IMR-90 (cell line): ENCODE results near the gene KRT86. TPM values are rescaled to one million over a fixed set of nuclear protein-coding genes. Genes with fewer than 3 reads are reported as not detected.

Experiments used
- ATAC-seq: fragments of 200-7000 bp; cut with Tn5 transposase; 2 replicates; pipeline ENCODE4 v1.9.1; 2020; ENCODE audit warnings: low read depth, mild to moderate bottlenecking, moderate library complexity
- BruUV-seq: library from RNA; stranded (reverse); fragments of 400-500 nt; replicated peaks from 2 replicates; lab custom pipeline; 2021; lab: Mats Ljungman, UMichigan
- CTCF ChIA-PET: fragments of 300-600 bp; formaldehyde crosslinking; extraction: SDS; loops from one replicate; lab custom pipeline; 2021; ENCODE audit warnings: antibody characterized with exemption; lab: Yijun Ruan, JAX
- POLR2A ChIA-PET: fragments of 300-600 bp; sonication (Branson Sonifier 250); formaldehyde crosslinking; loops from one replicate; lab custom pipeline; 2022; ENCODE audit warnings: antibody characterized with exemption; ENCODE audit not compliant: unreplicated experiment; lab: Charles Lee
- DNase-seq: peaks from one replicate; pipeline ENCODE4 v3.0.0; 2013
- H2AFZ ChIP-seq: replicated peaks from 2 replicates; pipeline ENCODE3; 2013; ENCODE audit warnings: low read length, mild to moderate bottlenecking; ENCODE audit not compliant: poor library complexity
- H2AK5ac ChIP-seq: 2 replicates; pipeline ENCODE4 v1.6.1; 2013; ENCODE audit warnings: low read depth, low read length, inconsistent platforms
- H2AK9ac ChIP-seq: replicated peaks from 2 replicates; pipeline ENCODE3; 2013; ENCODE audit warnings: mild to moderate bottlenecking, low read depth, low read length, moderate library complexity; ENCODE audit not compliant: poor library complexity
- H2BK120ac ChIP-seq: 2 replicates; pipeline ENCODE4 v1.6.1; 2013; ENCODE audit warnings: low read depth, low read length, inconsistent platforms
- H2BK15ac ChIP-seq: 3 replicates; pipeline ENCODE4 v1.6.1; 2013; ENCODE audit warnings: low read depth, low read length, inconsistent platforms
- H2BK20ac ChIP-seq: 2 replicates; pipeline ENCODE4 v1.6.1; 2013; ENCODE audit warnings: low read depth, mild to moderate bottlenecking, inconsistent platforms, low read length, moderate library complexity
- H2BK5ac ChIP-seq: 2 replicates; pipeline ENCODE4 v1.6.1; 2013; ENCODE audit warnings: mild to moderate bottlenecking, low read depth, low read length, inconsistent platforms; ENCODE audit not compliant: poor library complexity, severe bottlenecking
- H3K14ac ChIP-seq: replicated peaks from 2 replicates; pipeline ENCODE4 v1.6.1; 2013; ENCODE audit warnings: low read depth, low read length, inconsistent platforms
- H3K18ac ChIP-seq: 2 replicates; pipeline ENCODE4 v1.6.1; 2013; ENCODE audit warnings: low read depth, low read length, control low read depth
- H3K23ac ChIP-seq: 2 replicates; pipeline ENCODE4 v1.6.1; 2013; ENCODE audit warnings: low read depth, low read length, inconsistent platforms
- H3K27ac ChIP-seq: 2 replicates; pipeline ENCODE4 v1.5.1; 2013; ENCODE audit warnings: mild to moderate bottlenecking, control low read depth, low read length; ENCODE audit not compliant: insufficient read depth
- H3K27me3 ChIP-seq: 2 replicates; pipeline ENCODE4 v1.6.1; 2013; ENCODE audit warnings: low read length; ENCODE audit not compliant: control insufficient read depth, insufficient read depth
- H3K36me3 ChIP-seq: 2 replicates; pipeline ENCODE4 v1.6.1; 2013; ENCODE audit warnings: low read length, mixed read lengths; ENCODE audit not compliant: control insufficient read depth, insufficient read depth
- H3K4ac ChIP-seq: 2 replicates; pipeline ENCODE4 v1.6.1; 2013; ENCODE audit warnings: low read depth, low read length, inconsistent platforms
- H3K4me1 ChIP-seq: 2 replicates; pipeline ENCODE4 v1.6.1; 2013; ENCODE audit warnings: low read length, mixed read lengths; ENCODE audit not compliant: control insufficient read depth, insufficient read depth
- H3K4me2 ChIP-seq: 2 replicates; pipeline ENCODE4 v1.6.1; 2013; ENCODE audit warnings: low read depth, mild to moderate bottlenecking, control low read depth, low read length, moderate library complexity
- H3K4me3 ChIP-seq: 2 replicates; pipeline ENCODE4 v1.5.1; 2013; ENCODE audit warnings: low read depth, mild to moderate bottlenecking, control low read depth, low read length, moderate library complexity; ENCODE audit not compliant: insufficient read depth
- H3K56ac ChIP-seq: 2 replicates; pipeline ENCODE4 v1.6.1; 2013; ENCODE audit warnings: low read length, inconsistent platforms; ENCODE audit not compliant: insufficient read depth; ENCODE audit errors: extremely low read depth
- H3K79me1 ChIP-seq, 2 experiments: 2 replicates each; pipeline ENCODE4 v1.6.1; 2013; ENCODE audit warnings: low read length in 2 of 2, inconsistent platforms in 1 of 2, low read depth in 1 of 2
- H3K9ac ChIP-seq: 2 replicates; pipeline ENCODE4 v1.6.1; 2013; ENCODE audit warnings: low read depth, low read length, control low read depth
- H3K9me1 ChIP-seq: 2 replicates; pipeline ENCODE4 v1.6.1; 2013; ENCODE audit warnings: low read length, inconsistent platforms; ENCODE audit not compliant: insufficient read depth
- H3K9me3 ChIP-seq: 2 replicates; pipeline ENCODE4 v1.6.1; 2013; ENCODE audit warnings: low read length; ENCODE audit not compliant: control insufficient read depth, insufficient read depth
- H4K20me1 ChIP-seq: 2 replicates; pipeline ENCODE4 v1.6.1; 2013; ENCODE audit warnings: low read length, inconsistent platforms; ENCODE audit not compliant: insufficient read depth
- H4K5ac ChIP-seq: 2 replicates; pipeline ENCODE4 v1.6.1; 2013; ENCODE audit warnings: mild to moderate bottlenecking, low read depth, low read length, control low read depth
- H4K8ac ChIP-seq, 2 experiments: 2 replicates each; pipeline ENCODE4 v1.6.1; 2013; ENCODE audit warnings: low read depth in 2 of 2, low read length in 2 of 2, control low read depth in 1 of 2, inconsistent platforms in 1 of 2
- H4K91ac ChIP-seq: 2 replicates; pipeline ENCODE4 v1.6.1; 2013; ENCODE audit warnings: low read depth, low read length, inconsistent platforms; ENCODE audit not compliant: insufficient read depth
- CTCF ChIP-seq: conservative IDR thresholded peaks from 2 replicates; pipeline ENCODE4 v1.5.1; 2012; ENCODE audit warnings: mild to moderate bottlenecking, low read depth, low read length, improper control_type of control experiment
- MXI1 ChIP-seq: IDR thresholded peaks from 2 replicates; pipeline ENCODE4 v1.6.1; 2012; ENCODE audit warnings: low read depth, mild to moderate bottlenecking, low read length, moderate library complexity, borderline replicate concordance
- NFE2L2 ChIP-seq: fragments of 150-350 bp; IDR thresholded peaks from 2 replicates; pipeline ENCODE4 v1.6.1; 2016; ENCODE audit warnings: low read depth, mild to moderate bottlenecking, low read length
- RAD21 ChIP-seq: IDR thresholded peaks from 2 replicates; pipeline ENCODE4 v1.6.1; 2012; ENCODE audit warnings: low read length, improper control_type of control experiment
- RFX5 ChIP-seq: IDR thresholded peaks from 2 replicates; pipeline ENCODE4 v1.8.0; 2012; ENCODE audit warnings: low read depth, mild to moderate bottlenecking, low read length, moderate library complexity
- WGBS, 2 experiments: methylation state at CpG; one replicate each; pipeline versions ENCODE4 v1.1.5 to v1.1.7; 2013; ENCODE audit warnings: missing lambda C conversion rate in 2 of 2; ENCODE audit not compliant: insufficient read length in 1 of 2; ENCODE audit errors: extremely low coverage in 2 of 2; 5-methylcytosine and 5-hydroxymethylcytosine counted together
- dilution Hi-C: fragments of 300-500 bp; cut with HindIII; formaldehyde crosslinking; loops from one replicate; pipeline ENCODE4 v1.14.3; 2018; ENCODE audit warnings: low sequenced_read_pairs; ENCODE audit not compliant: unreplicated experiment
- in situ Hi-C: fragments of 300-500 bp; cut with MboI; formaldehyde crosslinking; loops from 3 replicates; pipeline ENCODE4 v1.14.3; 2019; ENCODE audit warnings: low sequenced_read_pairs, inconsistent platforms, mixed read lengths
- intact Hi-C: fragments of 100-400 bp; cut with micrococcal nuclease; formaldehyde crosslinking; loops from 2 replicates; pipeline ENCODE4 v1.10.0; 2022
- polyA plus RNA-seq, 3 experiments: library from polyadenylated mRNA; depleted of rRNA; stranded (reverse); fragments of >200 nt; gene quantifications; 2 replicates each; pipeline ENCODE4 v1.2.3, GENCODE V29; 2012; ENCODE audit warnings: low replicate concordance in 1 of 3
- total RNA-seq: library from RNA; depleted of rRNA; stranded (reverse); fragments of >200 nt; gene quantifications from 2 replicates; pipeline ENCODE4 v1.2.3, GENCODE V29; 2012

KRT86 gene
- total and polyA plus RNA-seq, 2 of the 4 experiments (the other 2 are of a cell fraction): not detected

- Histone ChIP-seq H2AK5ac (no peak overlapping the region), H3K27me3 (peaks cover 45% of the 10 kb centered on the region), H2BK15ac (no peak overlapping the region), H4K91ac (no peak overlapping the region), H3K9me3 (no peaks in the 10 kb centered on the region), H3K23ac (no peak overlapping the region), H3K56ac (no peak overlapping the region), H3K4me1 (peaks cover 2% of the 10 kb centered on the region; the same call in 1 of the 2 replicates), H3K14ac (no peak overlapping the region), H2AFZ (no peak overlapping the region), H4K20me1 (no peaks in the 10 kb centered on the region), H2BK5ac (no peak overlapping the region), H3K4me2 (no peak overlapping the region), H3K27ac (no peak overlapping the region), H4K8ac (no peak overlapping the region), H3K4ac (no peak overlapping the region), H2BK20ac (no peak overlapping the region), H3K79me1 (no peaks in the 10 kb centered on the region), H3K9me1 (no peaks in the 10 kb centered on the region), H3K9ac (no peak overlapping the region), H3K4me3 (no peak overlapping the region), H3K36me3 (no peaks in the 10 kb centered on the region), H2AK9ac (no peak overlapping the region), H4K5ac (no peak overlapping the region), H2BK120ac (no peak overlapping the region), H3K18ac (no peak overlapping the region)
- POLR2A ChIA-PET: no interaction called here
- in situ Hi-C loops: no loop called here
- CTCF ChIA-PET: interaction anchor here (0.7 to 1.9 kb wide), 5 partner anchors 10 to 112 kb away, joined by 3 to 9 read pairs (median 5); no protein-coding TSS in a partner anchor
- intact Hi-C loops: no loop called here
- TF ChIP-seq NFE2L2 (no peak), RAD21 (peak; percentile 18; the same call in 1 of the 2 replicates), MXI1 (no peak), RFX5 (no peak), CTCF (no peak)
- BruUV-seq: no TSS peak
- WGBS, 2 experiments: no CpG with 5 or more reads among the region's 11 CpGs
- no peak for ATAC-seq
- dilution Hi-C loops: no loop called here
- DNase-seq: no peak
Measured at GRCh38 chr12:52305921-52306705, 31.7 kb downstream of the KRT86 start.
